GM11168 (cell line): Measurements from ENCODE around the gene TNFRSF6B.
"Not testable (repeated sequence)": the region's sequence is repeated elsewhere in the genome, so short reads cannot be mapped to it uniquely, and the experiment has no call there.

Source experiments
- in situ Hi-C: fragments of 300-500 bp; cut with MboI; formaldehyde crosslinking; loops from one replicate; pipeline ENCODE4 v1.12.0; 2022; ENCODE audit warnings: low sequenced_read_pairs; ENCODE audit not compliant: unreplicated experiment

TNFRSF6B gene

GRCh38 chr20:63705232-63706026 lies 9.0 kb downstream of the TNFRSF6B start:
- in situ Hi-C loops, result loop anchor here (10.0 kb wide), 1 partner anchor 259 kb away; the partner anchor contains the start of gene ZNF512B

- in situ Hi-C loops, result loop anchor here (10.0 kb wide), 1 partner anchor 259 kb away; the partner anchor contains the start of gene ZNF512B
These were observed 9.7 kb downstream of the TNFRSF6B start for GRCh38 chr20:63706027-63706695.

- in situ Hi-C loops, result loop anchor here (10.0 kb wide), 1 partner anchor 258 kb away; the partner anchor contains the start of gene ZNF512B
These were observed 10.6 kb downstream of the TNFRSF6B start for GRCh38 chr20:63706852-63707557.

GRCh38 chr20:63707558-63708300 lies 11.3 kb downstream of the TNFRSF6B start, which contains the start of the genes ARFRP1 and ZGPAT:
TSS of gene ARFRP1 (minus strand) at chr20:63707976. CDS start at chr20:63707091, 885 bp downstream.
TSS of gene ZGPAT (plus strand) at chr20:63708039. CDS start at chr20:63708581, 542 bp downstream.
- in situ Hi-C loops, result loop anchor here (10.0 kb wide), 1 partner anchor 257 kb away; the partner anchor contains the start of gene ZNF512B

- in situ Hi-C loops, result loop anchor here (10.0 kb wide), 1 partner anchor 256 kb away; the partner anchor contains the start of gene ZNF512B
These were observed 12.1 kb downstream of the TNFRSF6B start for GRCh38 chr20:63708301-63709148.

GRCh38 chr20:63709149-63709527 lies 12.7 kb downstream of the TNFRSF6B start:
- in situ Hi-C loops, result loop anchor here (10.0 kb wide), 1 partner anchor 256 kb away; the partner anchor contains the start of gene ZNF512B

GRCh38 chr20:63711085-63711645 lies 14.7 kb downstream of the TNFRSF6B start:
- in situ Hi-C loops, result no loop called here

- in situ Hi-C loops, result no loop called here
These were observed 15.7 kb downstream of the TNFRSF6B start for GRCh38 chr20:63712191-63712590.

GRCh38 chr20:63714858-63715257 lies 18.4 kb downstream of the TNFRSF6B start:
- in situ Hi-C loops, result no loop called here

GRCh38 chr20:63718996-63719395 lies 22.5 kb downstream of the TNFRSF6B start:
- in situ Hi-C loops, result no loop called here

GRCh38 chr20:63722967-63723622 lies 26.6 kb downstream of the TNFRSF6B start:
- in situ Hi-C loops, result not testable (repeated sequence)

GRCh38 chr20:63730189-63730733 lies 33.8 kb downstream of the TNFRSF6B start:
- in situ Hi-C loops, result not testable (repeated sequence)

- in situ Hi-C loops, result no loop called here
These were observed 35.0 kb downstream of the TNFRSF6B start for GRCh38 chr20:63731410-63731809.

GRCh38 chr20:63732118-63733095 lies 36.0 kb downstream of the TNFRSF6B start:
- in situ Hi-C loops, result no loop called here

- in situ Hi-C loops, result no loop called here
These were observed 36.7 kb downstream of the TNFRSF6B start for GRCh38 chr20:63733117-63733516.

- in situ Hi-C loops, result no loop called here
These were observed 37.2 kb downstream of the TNFRSF6B start for GRCh38 chr20:63733579-63734081.
